GM18526 (cell line): ENCODE data around the gene RAPGEF3.

Experiments
- POLR2A ChIP-seq: IDR thresholded peaks from 3 replicates; pipeline ENCODE4 v1.6.1; 2011; ENCODE audit not compliant: insufficient read length; ENCODE audit errors: extremely low read depth

The RAPGEF3 gene

GRCh38 chr12:47795814-47796411 lies 37.2 kb upstream of the RAPGEF3 start:
- no peak for TF ChIP-seq POLR2A

- no peak for TF ChIP-seq POLR2A
Observed at GRCh38 chr12:47795121-47795813, 36.6 kb upstream of the RAPGEF3 start.

- no peak for TF ChIP-seq POLR2A
Observed at GRCh38 chr12:47794679-47795078, 36.0 kb upstream of the RAPGEF3 start.

- TF ChIP-seq POLR2A = no peak
Observed at GRCh38 chr12:47793015-47793681, 34.5 kb upstream of the RAPGEF3 start.

- TF ChIP-seq POLR2A = no peak
Observed at GRCh38 chr12:47791874-47792273, 33.2 kb upstream of the RAPGEF3 start.

GRCh38 chr12:47791351-47791746 lies 32.7 kb upstream of the RAPGEF3 start:
- no peak for TF ChIP-seq POLR2A

GRCh38 chr12:47790676-47791350 lies 32.1 kb upstream of the RAPGEF3 start:
- no peak for TF ChIP-seq POLR2A

- TF ChIP-seq POLR2A = no peak
Observed at GRCh38 chr12:47789712-47790489, 31.2 kb upstream of the RAPGEF3 start.

GRCh38 chr12:47789141-47789540 lies 30.5 kb upstream of the RAPGEF3 start:
- TF ChIP-seq POLR2A = no peak

- TF ChIP-seq POLR2A = no peak
Observed at GRCh38 chr12:47787596-47788319, 29.1 kb upstream of the RAPGEF3 start.

- no peak for TF ChIP-seq POLR2A
Observed at GRCh38 chr12:47786662-47787280, 28.1 kb upstream of the RAPGEF3 start.

- no peak for TF ChIP-seq POLR2A
Observed at GRCh38 chr12:47785887-47786661, 27.4 kb upstream of the RAPGEF3 start.
